HCT116 (cell line): ENCODE data around the gene TMOD1. TPM values are rescaled to one million over a fixed set of nuclear protein-coding genes. Genes with fewer than 3 reads are reported as not detected.

Experiments
- ATAC-seq: fragments of 200-7000 bp; cut with Tn5 transposase; 2 replicates; pipeline ENCODE4 v1.9.1; 2020; ENCODE audit warnings: mild to moderate bottlenecking, moderate library complexity
- BruUV-seq: library from RNA; stranded (reverse); fragments of 400-500 nt; replicated peaks from 2 replicates; lab custom pipeline; 2021; lab: Mats Ljungman, UMichigan
- CTCF ChIA-PET: fragments of 300-600 bp; sonication (Branson Sonifier 250); formaldehyde crosslinking; loops from one replicate; lab custom pipeline; 2021; ENCODE audit warnings: antibody characterized with exemption; lab: Charles Lee
- POLR2A ChIA-PET: fragments of 300-600, 350-600 bp; sonication (Branson Sonifier 250); formaldehyde crosslinking; loops from one replicate; lab custom pipeline; 2021; ENCODE audit warnings: antibody characterized with exemption; lab: Charles Lee
- RAD21 ChIA-PET, 2 experiments: fragments of 300-600 bp; sonication (Branson Sonifier 250); formaldehyde crosslinking; loops; one replicate each; lab custom pipeline; 2023; ENCODE audit warnings: low total read pairs in 2 of 2; ENCODE audit not compliant: uncharacterized antibody in 2 of 2, unreplicated experiment in 2 of 2, low non-redundant PET in 1 of 2; lab: Charles Lee
- DNase-seq: peaks from one replicate; pipeline ENCODE4 v3.0.0-alpha.2; 2010; ENCODE audit warnings: low read depth, low spot score
- H2AFZ ChIP-seq: fragments of 200-600 bp; shearing (Covaris generic), sonication (generic); 2 replicates; pipeline ENCODE4 v1.6.1; 2017; ENCODE audit warnings: low read depth, mixed run types, mixed read lengths, antibody characterized with exemption, low read length; ENCODE audit not compliant: poor library complexity, severe bottlenecking
- H3K27ac ChIP-seq: 2 replicates; pipeline ENCODE4 v1.5.1; 2012; ENCODE audit warnings: low read depth, low read length
- H3K27me3 ChIP-seq: fragments of 200-600 bp; sonication (generic); 2 replicates; pipeline ENCODE4 v1.6.1; 2016; ENCODE audit warnings: mixed run types, low read length, mixed read lengths; ENCODE audit not compliant: insufficient read depth
- H3K36me3 ChIP-seq, 2 experiments: fragments of 200-500 bp in 1 of 2; fragments of 200-600 bp in 1 of 2; sonication (Bioruptor generic) in 1 of 2; sonication (generic) in 1 of 2; 2 replicates each; pipeline versions ENCODE4 v1.5.1 to v1.6.1; 2014 to 2016; ENCODE audit warnings: low read length in 2 of 2, inconsistent platforms in 1 of 2, mixed read lengths in 1 of 2, mixed run types in 1 of 2; ENCODE audit not compliant: insufficient read depth in 2 of 2, control insufficient read depth in 1 of 2
- H3K4me1 ChIP-seq, 2 experiments: fragments of 200-600 bp in 1 of 2; sonication (generic) in 1 of 2; 2 replicates each; pipeline versions ENCODE4 v1.5.1 to v1.6.1; 2012 to 2017; ENCODE audit warnings: low read length in 2 of 2, inconsistent platforms in 1 of 2, mild to moderate bottlenecking in 1 of 2, mixed read lengths in 1 of 2, mixed run types in 1 of 2, moderate library complexity in 1 of 2; ENCODE audit not compliant: insufficient read depth in 2 of 2, control insufficient read depth in 1 of 2
- H3K4me2 ChIP-seq: fragments of 200-600 bp; sonication (generic); 2 replicates; pipeline ENCODE4 v1.6.1; 2017; ENCODE audit warnings: mixed run types, low read length, mixed read lengths
- H3K4me3 ChIP-seq, 2 experiments: fragments of 200-600 bp in 1 of 2; sonication (generic) in 1 of 2; replicated peaks in 1 of 2; 2 replicates each; pipeline ENCODE4 v1.5.1; 2011 to 2016; ENCODE audit warnings: low read length in 2 of 2, control low read depth in 1 of 2, low read depth in 1 of 2, mild to moderate bottlenecking in 1 of 2, mixed read lengths in 1 of 2, mixed run types in 1 of 2
- H3K79me2 ChIP-seq: fragments of 200-600 bp; sonication (generic); 2 replicates; pipeline ENCODE4 v1.6.1; 2017; ENCODE audit warnings: mild to moderate bottlenecking, mixed run types, low read length, moderate library complexity, mixed read lengths; ENCODE audit not compliant: insufficient read depth
- H3K9ac ChIP-seq: fragments of 200-600 bp; sonication (generic); 2 replicates; pipeline ENCODE4 v1.6.1; 2016; ENCODE audit warnings: low read length, mixed read lengths
- H3K9me2 ChIP-seq: fragments of 200-600 bp; sonication (generic), shearing (Covaris generic); 2 replicates; pipeline ENCODE4 v1.6.1; 2017; ENCODE audit warnings: mixed run types, mild to moderate bottlenecking, moderate library complexity; ENCODE audit not compliant: insufficient read depth
- H3K9me3 ChIP-seq, 2 experiments: fragments of 200-500 bp in 1 of 2; fragments of 200-600 bp in 1 of 2; sonication (Bioruptor generic) in 1 of 2; sonication (generic) in 1 of 2; 2 replicates each; pipeline ENCODE4 v1.6.1; 2014 to 2017; ENCODE audit warnings: low read length in 2 of 2, mixed read lengths in 2 of 2, inconsistent platforms in 1 of 2, low read depth in 1 of 2, mild to moderate bottlenecking in 1 of 2, mixed run types in 1 of 2, moderate library complexity in 1 of 2; ENCODE audit not compliant: control insufficient read depth in 1 of 2, insufficient read depth in 1 of 2
- H4K20me1 ChIP-seq: fragments of 200-600 bp; sonication (generic), shearing (Covaris generic); 2 replicates; pipeline ENCODE4 v1.6.1; 2017; ENCODE audit warnings: mixed run types, mild to moderate bottlenecking, moderate library complexity; ENCODE audit not compliant: insufficient read depth
- ATF3 ChIP-seq: IDR thresholded peaks from 2 replicates; pipeline ENCODE4 v1.6.1; 2012
- CBX3 ChIP-seq: IDR thresholded peaks from 2 replicates; pipeline ENCODE4 v1.6.1; 2012; ENCODE audit warnings: low read depth
- EGR1 ChIP-seq: IDR thresholded peaks from 2 replicates; pipeline ENCODE4 v1.6.1; 2012; ENCODE audit warnings: low read depth
- EZH2 ChIP-seq: fragments of 200-600 bp; sonication (generic); IDR thresholded peaks from 2 replicates; pipeline ENCODE4 v1.6.1; 2017; ENCODE audit warnings: antibody characterized with exemption, mixed run types
- EZH2phosphoT487 ChIP-seq: fragments of 200-600 bp; IDR thresholded peaks from 2 replicates; pipeline ENCODE4 v1.6.1; 2018; ENCODE audit warnings: antibody characterized with exemption, borderline replicate concordance
- FOSL1 ChIP-seq: IDR thresholded peaks from 2 replicates; pipeline ENCODE4 v1.6.1; 2012; ENCODE audit warnings: low read depth
- JUND ChIP-seq: IDR thresholded peaks from 2 replicates; pipeline ENCODE4 v1.6.1; 2012
- REST ChIP-seq: IDR thresholded peaks from 2 replicates; pipeline ENCODE4 v1.6.1; 2012; ENCODE audit warnings: low read depth
- SIN3A ChIP-seq: IDR thresholded peaks from 2 replicates; pipeline ENCODE4 v1.6.1; 2012; ENCODE audit warnings: low read depth
- SRF ChIP-seq: IDR thresholded peaks from 2 replicates; pipeline ENCODE4 v1.6.1; 2012; ENCODE audit warnings: low read depth
- YY1 ChIP-seq: IDR thresholded peaks from 2 replicates; pipeline ENCODE4 v1.6.1; 2011; ENCODE audit warnings: low read length, low read depth, moderate library complexity, mild to moderate bottlenecking; ENCODE audit not compliant: insufficient replicate concordance; ENCODE audit errors: extremely low read depth
- ZBTB33 ChIP-seq: IDR thresholded peaks from 2 replicates; pipeline ENCODE4 v1.6.1; 2011; ENCODE audit warnings: mild to moderate bottlenecking, low read length, moderate library complexity; ENCODE audit not compliant: insufficient replicate concordance; ENCODE audit errors: extremely low read depth
- ZNF274 ChIP-seq: fragments of 200-500 bp; sonication (Bioruptor generic); IDR thresholded peaks from 2 replicates; pipeline ENCODE4 v1.6.1; 2014; ENCODE audit warnings: mild to moderate bottlenecking, low read depth, low read length, inconsistent platforms
- intact Hi-C: fragments of 100-400 bp; cut with micrococcal nuclease; formaldehyde crosslinking; loops from 2 replicates; pipeline ENCODE4 v1.10.0; 2022
- total RNA-seq: library from RNA; stranded (reverse); gene quantifications from one replicate; pipeline ENCODE4 v1.2.1, GENCODE V29; 2021; ENCODE audit not compliant: unreplicated experiment

TMOD1 gene
- total RNA-seq, 1 experiment from 2014 or later, result 4.4 TPM

GRCh38 chr9:97592126-97592525, 90.7 kb downstream of the TMOD1 start:
- Histone ChIP-seq H3K79me2 (no peaks in the 10 kb centered on the region), H3K4me2 (no peak overlapping the region), H3K4me1 (no peaks in the 10 kb centered on the region), H3K36me3 (no peaks in the 10 kb centered on the region), H3K27ac (no peak overlapping the region), H3K9ac (no peak overlapping the region), H3K9me2 (no peaks in the 10 kb centered on the region), H3K9me3 (no peaks in the 10 kb centered on the region), H3K4me3 (no peak overlapping the region), H3K27me3 (no peaks in the 10 kb centered on the region), H2AFZ (no peak overlapping the region), H4K20me1 (no peaks in the 10 kb centered on the region)
- ATAC-seq (no peak), DNase-seq (no peak)
- ChIA-PET CTCF (no interaction called here), POLR2A (no interaction called here), RAD21 (no interaction called here)
- no TSS peak for BruUV-seq
- TF ChIP-seq EZH2phosphoT487 (no peak), REST (no peak), JUND (no peak), ATF3 (no peak), ZBTB33 (no peak), ZNF274 (no peak), EZH2 (no peak), FOSL1 (no peak), YY1 (no peak), SIN3A (no peak), CBX3 (no peak), SRF (no peak), EGR1 (no peak)
- intact Hi-C loops, result no loop called here
